ENCODE data around the gene GRIN2B.

Gene GRIN2B

DNA sequence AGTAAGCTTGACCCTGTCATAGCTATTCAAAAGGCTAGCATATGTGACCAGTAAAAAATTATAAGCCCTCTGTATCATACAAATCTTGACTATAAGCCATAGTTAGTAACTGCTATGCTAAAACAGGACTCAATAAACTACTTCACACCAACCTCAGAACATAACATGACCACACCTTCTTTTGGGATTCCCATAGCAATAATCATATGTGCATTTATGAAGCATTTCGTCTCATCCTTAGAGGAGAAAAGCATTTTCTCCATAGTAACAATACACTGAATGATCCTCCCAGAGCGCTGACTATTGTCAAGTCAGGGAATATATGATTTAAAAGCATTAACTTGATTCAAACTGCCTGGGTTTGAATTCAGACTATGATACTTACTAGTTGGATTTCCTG lies 46.2 kb downstream of the GRIN2B start:
- H3K36me3 ChIP-seq (replicated peaks): no peaks in the 10 kb centered on the region
- in situ Hi-C loops (cut with HindIII; ENCODE audit: low pct_ligation_motif_present, low sequenced_read_pairs): no loop called here
- DNase-seq: no peak
- H3K27me3 ChIP-seq (replicated peaks): no peaks in the 10 kb centered on the region
- H3K27ac ChIP-seq: no peak overlapping the region
- no peak overlapping the region for H3K4me3 ChIP-seq (ENCODE audit: low read depth, low read length)
- TF ChIP-seq, protein P1, sequence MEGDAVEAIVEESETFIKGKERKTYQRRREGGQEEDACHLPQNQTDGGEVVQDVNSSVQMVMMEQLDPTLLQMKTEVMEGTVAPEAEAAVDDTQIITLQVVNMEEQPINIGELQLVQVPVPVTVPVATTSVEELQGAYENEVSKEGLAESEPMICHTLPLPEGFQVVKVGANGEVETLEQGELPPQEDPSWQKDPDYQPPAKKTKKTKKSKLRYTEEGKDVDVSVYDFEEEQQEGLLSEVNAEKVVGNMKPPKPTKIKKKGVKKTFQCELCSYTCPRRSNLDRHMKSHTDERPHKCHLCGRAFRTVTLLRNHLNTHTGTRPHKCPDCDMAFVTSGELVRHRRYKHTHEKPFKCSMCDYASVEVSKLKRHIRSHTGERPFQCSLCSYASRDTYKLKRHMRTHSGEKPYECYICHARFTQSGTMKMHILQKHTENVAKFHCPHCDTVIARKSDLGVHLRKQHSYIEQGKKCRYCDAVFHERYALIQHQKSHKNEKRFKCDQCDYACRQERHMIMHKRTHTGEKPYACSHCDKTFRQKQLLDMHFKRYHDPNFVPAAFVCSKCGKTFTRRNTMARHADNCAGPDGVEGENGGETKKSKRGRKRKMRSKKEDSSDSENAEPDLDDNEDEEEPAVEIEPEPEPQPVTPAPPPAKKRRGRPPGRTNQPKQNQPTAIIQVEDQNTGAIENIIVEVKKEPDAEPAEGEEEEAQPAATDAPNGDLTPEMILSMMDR (IDR thresholded peaks at IDR 0.05; ENCODE audit: low read depth, low read length, missing control alignments): no peak
